ENCODE data around the gene CCSER1. TPM values are rescaled to one million over a fixed set of nuclear protein-coding genes. Genes with fewer than 3 reads are reported as not detected.

Gene CCSER1
- total RNA-seq, 2 donors from 2014 or later, result 1.5 to 2.7 TPM

- Histone ChIP-seq H3K9me3 (no peaks in the 10 kb centered on the region), H3K27ac (no peak overlapping the region), H3K27me3 (replicated peaks; ENCODE audit: insufficient read depth) (no peaks in the 10 kb centered on the region), H3K4me3 (no peak overlapping the region), H3K4me1 (ENCODE audit: control insufficient read depth in 1 of 2, low read depth in 2 of 2) (no peaks in the 10 kb centered on the region), H3K36me3 (no peaks in the 10 kb centered on the region)
- no peak for DNase-seq (ENCODE audit: low spot score)
- TF ChIP-seq, protein P1, sequence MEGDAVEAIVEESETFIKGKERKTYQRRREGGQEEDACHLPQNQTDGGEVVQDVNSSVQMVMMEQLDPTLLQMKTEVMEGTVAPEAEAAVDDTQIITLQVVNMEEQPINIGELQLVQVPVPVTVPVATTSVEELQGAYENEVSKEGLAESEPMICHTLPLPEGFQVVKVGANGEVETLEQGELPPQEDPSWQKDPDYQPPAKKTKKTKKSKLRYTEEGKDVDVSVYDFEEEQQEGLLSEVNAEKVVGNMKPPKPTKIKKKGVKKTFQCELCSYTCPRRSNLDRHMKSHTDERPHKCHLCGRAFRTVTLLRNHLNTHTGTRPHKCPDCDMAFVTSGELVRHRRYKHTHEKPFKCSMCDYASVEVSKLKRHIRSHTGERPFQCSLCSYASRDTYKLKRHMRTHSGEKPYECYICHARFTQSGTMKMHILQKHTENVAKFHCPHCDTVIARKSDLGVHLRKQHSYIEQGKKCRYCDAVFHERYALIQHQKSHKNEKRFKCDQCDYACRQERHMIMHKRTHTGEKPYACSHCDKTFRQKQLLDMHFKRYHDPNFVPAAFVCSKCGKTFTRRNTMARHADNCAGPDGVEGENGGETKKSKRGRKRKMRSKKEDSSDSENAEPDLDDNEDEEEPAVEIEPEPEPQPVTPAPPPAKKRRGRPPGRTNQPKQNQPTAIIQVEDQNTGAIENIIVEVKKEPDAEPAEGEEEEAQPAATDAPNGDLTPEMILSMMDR (IDR thresholded peaks at IDR 0.05), result no peak
- ATAC-seq (ENCODE audit: insufficient number of reproducible peaks, low FRiP score, low read depth), result no peak
Measured at GRCh38 chr4:91636083-91636482, 1508.9 kb downstream of the CCSER1 start.

Other genes starting within 250 kb of the CCSER1 start
- gene MMRN1, start 232.5 kb upstream of the CCSER1 start, total RNA-seq, result 10 to 100 TPM in 1 of 2 donors, 1 to 10 TPM in 1; 7.3 to 17.8 TPM

Data from thoracic aorta (tissue), 2 donors.